BLaER1 (cell line): ENCODE data around the gene RBM15.

ENCODE experiments used
- H3K27ac ChIP-seq: shearing (Covaris generic); formaldehyde crosslinking; 2 replicates; pipeline ENCODE4 v1.8.1; 2022
- H3K27me3 ChIP-seq: shearing (Covaris generic); formaldehyde crosslinking; 2 replicates; pipeline ENCODE4 v1.8.1; 2022
- H3K36me3 ChIP-seq: shearing (Covaris generic); formaldehyde crosslinking; 2 replicates; pipeline ENCODE4 v1.8.1; 2022
- H3K4me1 ChIP-seq: shearing (Covaris generic); formaldehyde crosslinking; 2 replicates; pipeline ENCODE4 v1.8.1; 2022
- H3K4me2 ChIP-seq: shearing (Covaris generic); formaldehyde crosslinking; 2 replicates; pipeline ENCODE4 v1.8.1; 2022
- H3K4me3 ChIP-seq: shearing (Covaris generic); formaldehyde crosslinking; 2 replicates; pipeline ENCODE4 v1.8.1; 2022
- H3K9ac ChIP-seq: shearing (Covaris generic); formaldehyde crosslinking; 2 replicates; pipeline ENCODE4 v1.8.1; 2022
- H3K9me3 ChIP-seq: shearing (Covaris generic); formaldehyde crosslinking; 2 replicates; pipeline ENCODE4 v1.8.1; 2022
- H4K20me1 ChIP-seq: shearing (Covaris generic); formaldehyde crosslinking; 2 replicates; pipeline ENCODE4 v1.8.1; 2022
- Cebpa-rat ChIP-seq: shearing (Covaris generic); IDR thresholded peaks from 2 replicates; pipeline ENCODE4 v1.8.1; 2022

RBM15 gene, protein sequence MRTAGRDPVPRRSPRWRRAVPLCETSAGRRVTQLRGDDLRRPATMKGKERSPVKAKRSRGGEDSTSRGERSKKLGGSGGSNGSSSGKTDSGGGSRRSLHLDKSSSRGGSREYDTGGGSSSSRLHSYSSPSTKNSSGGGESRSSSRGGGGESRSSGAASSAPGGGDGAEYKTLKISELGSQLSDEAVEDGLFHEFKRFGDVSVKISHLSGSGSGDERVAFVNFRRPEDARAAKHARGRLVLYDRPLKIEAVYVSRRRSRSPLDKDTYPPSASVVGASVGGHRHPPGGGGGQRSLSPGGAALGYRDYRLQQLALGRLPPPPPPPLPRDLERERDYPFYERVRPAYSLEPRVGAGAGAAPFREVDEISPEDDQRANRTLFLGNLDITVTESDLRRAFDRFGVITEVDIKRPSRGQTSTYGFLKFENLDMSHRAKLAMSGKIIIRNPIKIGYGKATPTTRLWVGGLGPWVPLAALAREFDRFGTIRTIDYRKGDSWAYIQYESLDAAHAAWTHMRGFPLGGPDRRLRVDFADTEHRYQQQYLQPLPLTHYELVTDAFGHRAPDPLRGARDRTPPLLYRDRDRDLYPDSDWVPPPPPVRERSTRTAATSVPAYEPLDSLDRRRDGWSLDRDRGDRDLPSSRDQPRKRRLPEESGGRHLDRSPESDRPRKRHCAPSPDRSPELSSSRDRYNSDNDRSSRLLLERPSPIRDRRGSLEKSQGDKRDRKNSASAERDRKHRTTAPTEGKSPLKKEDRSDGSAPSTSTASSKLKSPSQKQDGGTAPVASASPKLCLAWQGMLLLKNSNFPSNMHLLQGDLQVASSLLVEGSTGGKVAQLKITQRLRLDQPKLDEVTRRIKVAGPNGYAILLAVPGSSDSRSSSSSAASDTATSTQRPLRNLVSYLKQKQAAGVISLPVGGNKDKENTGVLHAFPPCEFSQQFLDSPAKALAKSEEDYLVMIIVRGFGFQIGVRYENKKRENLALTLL

DNA sequence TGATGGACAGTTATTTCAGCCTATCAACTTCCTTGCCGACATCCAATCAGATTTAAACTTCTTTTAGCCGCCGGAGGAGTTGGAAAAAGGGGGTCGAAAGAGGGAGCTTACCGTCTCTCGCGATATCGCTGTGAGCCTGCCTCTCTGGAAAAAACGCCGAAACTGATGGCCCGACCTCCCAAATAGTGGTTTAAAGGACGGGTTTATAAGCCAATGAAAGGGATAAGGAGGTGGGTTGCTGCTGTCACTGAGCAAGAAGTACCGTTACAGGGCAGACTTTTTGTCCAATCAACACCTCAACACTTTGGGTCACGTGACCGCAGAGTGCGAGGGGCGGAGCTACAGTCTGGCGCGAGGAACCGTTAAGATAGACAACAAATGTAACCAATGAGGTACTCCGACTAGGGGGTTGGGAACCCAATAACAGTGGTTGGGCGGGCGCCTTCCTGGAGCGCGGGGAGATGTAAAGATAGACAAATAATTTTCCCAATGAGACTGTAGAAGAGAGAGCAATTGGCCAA is at the start of gene RBM15:
RBM15 (plus strand) TSS at position 492 of the 521 bp plus-strand sequence; CDS start at position 521, 29 bp downstream.
- H3K9ac ChIP-seq: peak within 1 kb of the TSS; percentile 98
- peak within 1 kb of the TSS; percentile 95 for H3K4me2 ChIP-seq
- no peaks in the 10 kb centered on the region for H3K9me3 ChIP-seq
- TF ChIP-seq Cebpa-rat: no peak
- H3K27ac ChIP-seq: peak within 1 kb of the TSS; percentile 97
- H3K4me3 ChIP-seq: peak within 1 kb of the TSS; percentile 79
- H3K4me1 ChIP-seq: peaks cover 54% of the 10 kb centered on the region
- H3K27me3 ChIP-seq: no peaks in the 10 kb centered on the region
- H4K20me1 ChIP-seq: peaks cover 45% of the 10 kb centered on the region
- H3K36me3 ChIP-seq: peaks cover 25% of the 10 kb centered on the region

DNA sequence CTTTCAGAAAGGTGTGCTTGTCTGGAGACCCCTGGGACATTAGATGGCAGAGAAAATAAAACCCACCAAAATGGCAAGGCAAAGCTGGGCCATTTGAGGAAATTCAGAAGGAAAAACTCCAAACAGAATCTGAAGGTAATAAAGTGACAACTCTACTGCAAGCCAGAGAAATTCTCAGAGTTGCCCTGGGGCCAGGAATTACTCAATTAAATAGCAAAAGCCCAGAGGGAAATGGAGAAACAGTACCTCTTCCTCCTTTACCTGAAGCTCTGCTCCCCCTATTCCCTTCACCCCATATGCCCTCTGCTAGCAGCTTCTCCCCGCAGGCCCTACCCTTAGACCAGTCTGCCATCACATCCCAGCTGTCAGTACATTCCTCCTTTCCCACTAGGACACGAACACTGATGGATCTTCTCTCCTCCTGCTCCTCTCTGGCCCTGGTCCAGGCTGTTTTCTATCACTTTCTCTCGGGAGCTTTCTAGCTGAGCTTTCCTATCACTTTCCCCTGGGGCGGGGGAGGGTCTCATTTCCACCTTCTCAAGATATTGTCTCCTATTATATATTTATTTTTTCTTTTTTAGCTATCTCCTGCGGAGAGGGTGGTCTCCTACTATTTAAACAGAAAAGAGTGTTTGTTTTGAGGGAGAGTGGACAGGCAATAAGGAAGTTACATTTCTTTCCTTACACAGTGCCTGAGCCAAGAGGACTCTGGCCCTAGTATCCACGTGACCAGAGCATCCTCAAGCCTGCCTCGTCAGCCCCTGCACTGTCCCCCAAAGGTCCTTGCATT is 47.7 kb upstream of the RBM15 start:
- Histone ChIP-seq H3K27ac (no peak overlapping the region), H3K4me1 (no peaks in the 10 kb centered on the region), H3K9ac (no peak overlapping the region), H3K36me3 (no peaks in the 10 kb centered on the region), H3K4me3 (no peak overlapping the region), H3K4me2 (no peak overlapping the region), H3K9me3 (no peaks in the 10 kb centered on the region), H4K20me1 (no peaks in the 10 kb centered on the region), H3K27me3 (no peaks in the 10 kb centered on the region)
- TF ChIP-seq Cebpa-rat: no peak

GRCh38 chr1:110292031-110292741 is 47.0 kb upstream of the RBM15 start:
- Histone ChIP-seq H3K9ac (no peak overlapping the region), H3K27me3 (no peaks in the 10 kb centered on the region), H3K27ac (no peak overlapping the region), H3K36me3 (no peaks in the 10 kb centered on the region), H4K20me1 (no peaks in the 10 kb centered on the region), H3K4me1 (no peaks in the 10 kb centered on the region), H3K9me3 (no peaks in the 10 kb centered on the region), H3K4me3 (no peak overlapping the region), H3K4me2 (no peak overlapping the region)
- no peak for TF ChIP-seq Cebpa-rat

DNA sequence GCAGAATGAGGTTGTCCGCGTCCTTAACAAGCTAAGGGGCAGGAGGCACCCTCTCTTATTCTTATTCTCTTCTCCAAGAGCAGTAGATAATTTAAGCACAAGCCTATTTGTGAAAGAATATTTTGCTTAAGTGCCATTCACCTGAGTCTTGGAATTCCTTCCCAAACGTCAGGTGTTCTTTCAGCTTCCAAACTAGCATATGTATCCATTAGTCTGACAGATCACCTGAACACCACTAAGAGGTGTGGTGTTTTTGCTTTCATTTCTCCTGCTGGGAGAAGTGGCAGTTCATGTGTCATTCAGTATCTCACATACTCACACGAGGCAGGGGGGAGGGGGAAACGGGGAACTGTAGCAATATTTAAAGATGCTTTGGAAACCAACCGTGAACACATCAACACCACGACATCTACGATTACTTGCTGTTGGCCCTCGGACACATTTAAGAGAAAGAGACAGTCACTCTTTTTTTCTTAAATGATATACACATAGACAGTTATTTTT is 45.5 kb upstream of the RBM15 start:
- H3K27ac ChIP-seq: no peak overlapping the region
- no peak overlapping the region for H3K4me3 ChIP-seq
- no peaks in the 10 kb centered on the region for H3K4me1 ChIP-seq
- H3K36me3 ChIP-seq: no peaks in the 10 kb centered on the region
- no peak overlapping the region for H3K4me2 ChIP-seq
- H3K9me3 ChIP-seq: no peaks in the 10 kb centered on the region
- no peak overlapping the region for H3K9ac ChIP-seq
- H4K20me1 ChIP-seq: no peaks in the 10 kb centered on the region
- H3K27me3 ChIP-seq: no peaks in the 10 kb centered on the region
- TF ChIP-seq Cebpa-rat: no peak

- no peak overlapping the region for H3K4me3 ChIP-seq
- H3K27ac ChIP-seq: no peak overlapping the region
- no peaks in the 10 kb centered on the region for H3K27me3 ChIP-seq
- no peak overlapping the region for H3K9ac ChIP-seq
- no peaks in the 10 kb centered on the region for H3K9me3 ChIP-seq
- no peaks in the 10 kb centered on the region for H4K20me1 ChIP-seq
- no peak overlapping the region for H3K4me2 ChIP-seq
- H3K36me3 ChIP-seq: no peaks in the 10 kb centered on the region
- no peaks in the 10 kb centered on the region for H3K4me1 ChIP-seq
- no peak for TF ChIP-seq Cebpa-rat
Measured at GRCh38 chr1:110294308-110294707, 44.9 kb upstream of the RBM15 start.

GRCh38 chr1:110298991-110299390 is 40.2 kb upstream of the RBM15 start:
- Histone ChIP-seq H3K27me3 (no peaks in the 10 kb centered on the region; the same call in 1 of the 2 replicates), H3K36me3 (no peaks in the 10 kb centered on the region), H3K27ac (no peak overlapping the region), H3K4me1 (no peaks in the 10 kb centered on the region), H3K4me3 (no peak overlapping the region), H3K9ac (no peak overlapping the region), H4K20me1 (no peaks in the 10 kb centered on the region), H3K4me2 (no peak overlapping the region), H3K9me3 (no peaks in the 10 kb centered on the region)
- TF ChIP-seq Cebpa-rat: no peak

GRCh38 chr1:110300412-110301085 is 38.6 kb upstream of the RBM15 start:
- TF ChIP-seq Cebpa-rat: no peak
- Histone ChIP-seq H3K4me3 (no peak overlapping the region), H3K27ac (no peak overlapping the region)

DNA sequence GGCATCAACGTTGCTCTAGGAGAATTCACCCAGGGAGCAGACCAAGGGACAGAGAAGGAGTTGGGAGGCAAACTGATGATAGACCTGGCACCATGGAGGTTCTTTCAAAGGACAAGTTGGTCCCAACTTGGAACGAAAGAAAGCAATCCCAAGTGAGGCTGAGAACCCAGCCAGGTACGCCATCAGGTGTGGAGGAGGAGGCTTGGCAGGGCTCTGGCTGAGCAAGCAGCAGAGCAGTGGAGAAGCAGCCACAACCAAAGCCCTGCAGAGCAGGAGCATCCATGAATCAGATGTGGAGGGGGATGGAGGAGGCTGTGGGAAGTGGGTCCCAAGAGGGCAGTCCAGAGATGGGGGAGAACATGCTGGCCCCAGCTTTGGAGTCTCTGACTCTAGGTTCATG is 36.3 kb upstream of the RBM15 start:
- Histone ChIP-seq H3K4me1 (peaks cover 14% of the 10 kb centered on the region), H3K9me3 (no peaks in the 10 kb centered on the region), H3K36me3 (no peaks in the 10 kb centered on the region), H3K27ac (no peak overlapping the region), H3K9ac (no peak overlapping the region), H3K27me3 (no peaks in the 10 kb centered on the region; the same call in 1 of the 2 replicates), H3K4me3 (no peak overlapping the region), H3K4me2 (no peak overlapping the region), H4K20me1 (no peaks in the 10 kb centered on the region)
- TF ChIP-seq Cebpa-rat: no peak

More at GRCh38 chr1:110300412-110301085, 38.6 kb upstream of the RBM15 start:
- Histone ChIP-seq H3K4me2 (no peak overlapping the region), H3K27me3 (no peaks in the 10 kb centered on the region; the same call in 1 of the 2 replicates), H4K20me1 (no peaks in the 10 kb centered on the region), H3K9ac (no peak overlapping the region), H3K9me3 (no peaks in the 10 kb centered on the region), H3K36me3 (no peaks in the 10 kb centered on the region), H3K4me1 (peaks cover 6% of the 10 kb centered on the region)
